H1 (cell line): ENCODE measurements around the gene ESR1. TPM values are rescaled to one million over a fixed set of nuclear protein-coding genes. Genes with fewer than 3 reads are reported as not detected.

Source experiments
- CTCF ChIA-PET: fragments of 300-600 bp; sonication (Branson Sonifier 250); formaldehyde crosslinking; loops from one replicate; lab custom pipeline; 2021; ENCODE audit not compliant: partially characterized antibody; lab: Charles Lee
- POLR2A ChIA-PET: fragments of 300-600 bp; sonication (Branson Sonifier 250); formaldehyde crosslinking; loops from one replicate; lab custom pipeline; 2021; ENCODE audit warnings: inconsistent platforms; ENCODE audit not compliant: partially characterized antibody; lab: Charles Lee
- DNase-seq, 2 experiments: peaks; one replicate each; pipeline versions ENCODE4 v3.0.0 to v3.0.0-alpha.2; 2010 to 2022; ENCODE audit warnings: low spot score in 2 of 2, low read depth in 1 of 2, mixed read lengths in 1 of 2
- FAIRE-seq: peaks from 2 replicates; lab custom pipeline; 2011; peaks lifted over from hg19 to GRCh38; lab: Jason Lieb, UNC
- H2AFZ ChIP-seq: 2 replicates; pipeline ENCODE4 v1.8.1; 2012; ENCODE audit warnings: low read length, inconsistent platforms
- H2AK5ac ChIP-seq: 2 replicates; pipeline ENCODE4 v1.6.1; 2013; ENCODE audit warnings: low read depth, low read length
- H2BK120ac ChIP-seq: replicated peaks from 2 replicates; pipeline ENCODE3; 2013; ENCODE audit warnings: low read depth, low read length, inconsistent platforms
- H2BK12ac ChIP-seq: 2 replicates; pipeline ENCODE4 v1.6.1; 2013; ENCODE audit warnings: low read depth, low read length
- H2BK15ac ChIP-seq: 2 replicates; pipeline ENCODE4 v1.6.1; 2013; ENCODE audit warnings: low read length
- H2BK20ac ChIP-seq: 2 replicates; pipeline ENCODE4 v1.6.1; 2013; ENCODE audit warnings: low read length
- H2BK5ac ChIP-seq: 2 replicates; pipeline ENCODE4 v1.6.1; 2013; ENCODE audit warnings: low read depth, low read length
- H3K14ac ChIP-seq: 2 replicates; pipeline ENCODE4 v1.6.1; 2013; ENCODE audit warnings: inconsistent platforms; ENCODE audit not compliant: insufficient read length
- H3K18ac ChIP-seq: 2 replicates; pipeline ENCODE4 v1.6.1; 2013; ENCODE audit warnings: low read length; ENCODE audit errors: extremely low read depth
- H3K23ac ChIP-seq: 2 replicates; pipeline ENCODE4 v1.6.1; 2013; ENCODE audit warnings: inconsistent platforms; ENCODE audit not compliant: insufficient read length
- H3K23me2 ChIP-seq: 2 replicates; pipeline ENCODE4 v1.6.1; 2013; ENCODE audit warnings: low read depth, low read length
- H3K27ac ChIP-seq: 2 replicates; pipeline ENCODE4 v1.6.1; 2011; ENCODE audit warnings: low read depth, low read length, inconsistent platforms
- H3K27me3 ChIP-seq, 4 experiments: replicated peaks in 1 of 4; 1 replicate in 1 of 4; 2 replicates in 3 of 4; pipeline versions ENCODE4 v1.6.1 to v1.8.1; 2011 to 2013; ENCODE audit warnings: low read length in 3 of 4, mild to moderate bottlenecking in 3 of 4, inconsistent platforms in 2 of 4, mixed read lengths in 2 of 4, moderate library complexity in 1 of 4; ENCODE audit not compliant: control insufficient read depth in 3 of 4, insufficient read depth in 3 of 4; ENCODE audit errors: extremely low read depth in 1 of 4
- H3K36me3 ChIP-seq, 4 experiments: 2 replicates each; pipeline versions ENCODE4 v1.6.1 to v1.8.1; 2011 to 2013; ENCODE audit warnings: mild to moderate bottlenecking in 4 of 4, low read length in 3 of 4, moderate library complexity in 2 of 4, control low read depth in 1 of 4, inconsistent platforms in 1 of 4; ENCODE audit not compliant: insufficient read depth in 4 of 4, control insufficient read depth in 2 of 4
- H3K4ac ChIP-seq: replicated peaks from 2 replicates; pipeline ENCODE3; 2013; ENCODE audit warnings: low read length, low read depth, mixed read lengths, inconsistent platforms; ENCODE audit not compliant: insufficient read length
- H3K4me1 ChIP-seq, 4 experiments: replicated peaks in 1 of 4; 1 replicate in 1 of 4; 2 replicates in 3 of 4; pipeline versions ENCODE4 v1.6.1 to v1.8.1; 2011 to 2013; ENCODE audit warnings: low read length in 3 of 4, inconsistent platforms in 2 of 4, mixed read lengths in 1 of 4; ENCODE audit not compliant: insufficient read depth in 4 of 4, control insufficient read depth in 3 of 4
- H3K4me2 ChIP-seq, 2 experiments: 2 replicates each; pipeline versions ENCODE4 v1.6.1 to v1.8.1; 2011 to 2013; ENCODE audit warnings: low read depth in 2 of 2, low read length in 2 of 2, control low read depth in 1 of 2, inconsistent platforms in 1 of 2, mild to moderate bottlenecking in 1 of 2; ENCODE audit not compliant: insufficient read depth in 1 of 2
- H3K4me3 ChIP-seq, 4 experiments: fragments of 200-600, 300-600 bp in 1 of 4; sonication (generic), shearing (Covaris generic), sonication (Bioruptor Twin) in 1 of 4; 2 replicates each; pipeline versions ENCODE4 v1.5.1 to v1.8.1; 2011 to 2016; ENCODE audit warnings: low read length in 4 of 4, low read depth in 3 of 4, control low read depth in 2 of 4, inconsistent platforms in 2 of 4, mild to moderate bottlenecking in 2 of 4, mixed read lengths in 1 of 4, moderate library complexity in 1 of 4; ENCODE audit not compliant: insufficient read depth in 2 of 4; ENCODE audit errors: extremely low read depth in 1 of 4
- H3K56ac ChIP-seq: replicated peaks from 2 replicates; pipeline ENCODE3; 2013; ENCODE audit warnings: low read depth, mild to moderate bottlenecking, mixed read lengths, low read length, inconsistent platforms; ENCODE audit not compliant: insufficient read length
- H3K79me1 ChIP-seq: 2 replicates; pipeline ENCODE4 v1.6.1; 2013; ENCODE audit warnings: low read depth, low read length, control low read depth
- H3K79me2 ChIP-seq, 2 experiments: 2 replicates each; pipeline versions ENCODE4 v1.6.1 to v1.8.1; 2012 to 2013; ENCODE audit warnings: low read length in 2 of 2, mild to moderate bottlenecking in 2 of 2, inconsistent platforms in 1 of 2; ENCODE audit not compliant: insufficient read depth in 2 of 2, control insufficient read depth in 1 of 2
- H3K9ac ChIP-seq, 4 experiments: replicated peaks in 1 of 4; 1 replicate in 1 of 4; 2 replicates in 3 of 4; pipeline versions ENCODE4 v1.6.1 to v1.8.1; 2011 to 2013; ENCODE audit warnings: low read depth in 3 of 4, low read length in 3 of 4, control low read depth in 2 of 4, mild to moderate bottlenecking in 2 of 4, moderate library complexity in 2 of 4, inconsistent platforms in 1 of 4; ENCODE audit errors: extremely low read depth in 1 of 4
- H3K9me3 ChIP-seq, 2 experiments: 2 replicates each; pipeline versions ENCODE4 v1.6.1 to v1.8.1; 2012 to 2013; ENCODE audit warnings: mild to moderate bottlenecking in 2 of 2, moderate library complexity in 2 of 2, control low read depth in 1 of 2, inconsistent platforms in 1 of 2, low read depth in 1 of 2, low read length in 1 of 2, mixed read lengths in 1 of 2; ENCODE audit not compliant: insufficient read depth in 2 of 2
- H4K20me1 ChIP-seq, 2 experiments: replicated peaks in 1 of 2; 2 replicates each; pipeline versions ENCODE3 to v1.8.1; 2011 to 2013; ENCODE audit warnings: inconsistent platforms in 2 of 2, low read length in 2 of 2, mild to moderate bottlenecking in 1 of 2; ENCODE audit not compliant: insufficient read depth in 2 of 2, control insufficient read depth in 1 of 2
- H4K5ac ChIP-seq: 2 replicates; pipeline ENCODE4 v1.6.1; 2013; ENCODE audit warnings: low read length, low read depth, mixed read lengths, inconsistent platforms; ENCODE audit not compliant: insufficient read length
- H4K8ac ChIP-seq: 2 replicates; pipeline ENCODE4 v1.8.0; 2013; ENCODE audit warnings: mild to moderate bottlenecking, moderate library complexity, low read length, inconsistent platforms; ENCODE audit not compliant: insufficient read depth; ENCODE audit errors: extremely low read depth
- H4K91ac ChIP-seq: replicated peaks from 2 replicates; pipeline ENCODE3; 2013; ENCODE audit warnings: low read length, mixed read lengths, inconsistent platforms; ENCODE audit not compliant: insufficient read length
- ASH2L ChIP-seq: fragments of 200-600, 300-600 bp; sonication (generic); IDR thresholded peaks from one replicate; pipeline ENCODE4 v1.7.1; 2017; ENCODE audit warnings: low read length
- CEBPB ChIP-seq: IDR thresholded peaks from 2 replicates; pipeline ENCODE4 v1.6.1; 2012; ENCODE audit warnings: low read depth, low read length
- CHD1 ChIP-seq: IDR thresholded peaks from 2 replicates; pipeline ENCODE4 v1.6.1; 2012; ENCODE audit warnings: low read depth, low read length, improper control_type of control experiment
- E2F6 ChIP-seq: IDR thresholded peaks from 2 replicates; pipeline ENCODE4 v1.6.1; 2012; ENCODE audit warnings: inconsistent platforms
- EZH2 ChIP-seq: fragments of 200-600 bp; sonication (generic); IDR thresholded peaks from 2 replicates; pipeline ENCODE4 v1.7.1; 2012; ENCODE audit warnings: low read depth, mild to moderate bottlenecking, moderate library complexity, low read length, inconsistent platforms; ENCODE audit not compliant: severe bottlenecking
- HDAC2 ChIP-seq, 2 experiments: fragments of 300-600 bp in 1 of 2; sonication (generic) in 1 of 2; IDR thresholded peaks; 2 replicates each; pipeline ENCODE4 v1.6.1; 2011 to 2012; ENCODE audit warnings: low read depth in 2 of 2, low read length in 2 of 2, mild to moderate bottlenecking in 2 of 2, moderate library complexity in 2 of 2, borderline replicate concordance in 1 of 2, inconsistent platforms in 1 of 2
- JUND ChIP-seq: IDR thresholded peaks from 2 replicates; pipeline ENCODE4 v1.6.1; 2011; ENCODE audit warnings: mild to moderate bottlenecking, improper control_type of control experiment, low read length
- NRF1 ChIP-seq: IDR thresholded peaks from 2 replicates; pipeline ENCODE4 v1.6.1; 2011; ENCODE audit warnings: mild to moderate bottlenecking, low read depth, low read length, improper control_type of control experiment
- RAD21 ChIP-seq, 2 experiments: IDR thresholded peaks in 1 of 2; conservative IDR thresholded peaks in 1 of 2; 2 replicates each; pipeline ENCODE4 v1.6.1; 2011; ENCODE audit warnings: low read depth in 2 of 2, low read length in 2 of 2, improper control_type of control experiment in 1 of 2, inconsistent platforms in 1 of 2, mild to moderate bottlenecking in 1 of 2, moderate library complexity in 1 of 2
- SP4 ChIP-seq: IDR thresholded peaks from 2 replicates; pipeline ENCODE4 v1.6.1; 2012; ENCODE audit warnings: low read length, inconsistent platforms
- WGBS, 2 experiments: shearing (Covaris generic) in 1 of 2; methylation state at CpG; one replicate each; pipeline versions ENCODE4 v1.1.6 to v1.1.7; 2013 to 2015; ENCODE audit warnings: low lambda C conversion rate in 2 of 2, mixed read lengths in 2 of 2, inconsistent platforms in 1 of 2, low coverage in 1 of 2, missing lambda C conversion rate in 1 of 2; ENCODE audit not compliant: insufficient replicate concordance in 2 of 2, insufficient coverage in 1 of 2, insufficient read length in 1 of 2; ENCODE audit errors: extremely low coverage in 1 of 2, missing lambda C conversion rate in 1 of 2; 5-methylcytosine and 5-hydroxymethylcytosine counted together
- polyA plus RNA-seq, 7 experiments: library from polyadenylated mRNA; depleted of rRNA in 3 of 7; stranded (reverse) in 5 of 7; unstranded in 2 of 7; fragments of >200 nt in 5 of 7; fragments of 200-250 nt in 2 of 7; gene quantifications; 1 replicate in 5 of 7; 2 replicates in 1 of 7; 4 replicates in 1 of 7; pipeline versions ENCODE4 v1.2.1 to v1.2.3, GENCODE V29; 2011 to 2013; ENCODE audit warnings: missing spikeins in 2 of 7, mixed read lengths in 2 of 7
- total RNA-seq: library from RNA; stranded (reverse); fragmentation: NEBNext Ultra II Directional; extraction: Animal tissue kit (Norgen Biotek cat#: 25700); gene quantifications from 2 replicates; pipeline ENCODE4 v1.2.1, GENCODE V29; 2021

The ESR1 gene
- total and polyA plus RNA-seq, 2 of the 8 experiments (the other 6 are each of a cell fraction or from before 2014, with no cell fraction given) = 0.03 to 0.17 TPM

GRCh38 chr6:152089992-152090391 lies 282.5 kb downstream of the ESR1 start:
- WGBS, 2 experiments = 91% methylated on average over 7 of the region's 7 CpGs; no CpG with 5 or more reads in 1 of the 2 experiments
- no peak overlapping the region for H3K4ac ChIP-seq
- no peak overlapping the region for H4K5ac ChIP-seq
- no peak overlapping the region for H2AFZ ChIP-seq
- FAIRE-seq (no peak), DNase-seq (no peak)
- no peak overlapping the region for H2BK5ac ChIP-seq
- H3K79me1 ChIP-seq = no peaks in the 10 kb centered on the region
- H4K8ac ChIP-seq = no peak overlapping the region
- no peaks in the 10 kb centered on the region for H3K23me2 ChIP-seq
- CTCF ChIA-PET = no interaction called here
- H3K18ac ChIP-seq = no peak overlapping the region
- H3K23ac ChIP-seq = no peak overlapping the region
- H2AK5ac ChIP-seq = no peak overlapping the region
- no peaks in the 10 kb centered on the region for H4K20me1 ChIP-seq
- no peak overlapping the region for H4K91ac ChIP-seq
- H3K27me3 ChIP-seq = no peaks in the 10 kb centered on the region
- no peak overlapping the region for H2BK12ac ChIP-seq
- H3K9ac ChIP-seq = no peak overlapping the region
- no peak overlapping the region for H3K4me2 ChIP-seq
- H3K4me3 ChIP-seq = no peak overlapping the region
- no peak overlapping the region for H2BK20ac ChIP-seq
- H3K4me1 ChIP-seq = peaks cover 0 to 4% (median 0%) of the 10 kb centered on the region in 4 experiments; a peak in 1 of 7 replicates
- H2BK15ac ChIP-seq = no peak overlapping the region
- POLR2A ChIA-PET = no interaction called here
- no peaks in the 10 kb centered on the region for H3K79me2 ChIP-seq
- no peak overlapping the region for H3K56ac ChIP-seq
- H2BK120ac ChIP-seq = no peak overlapping the region
- H3K9me3 ChIP-seq = no peaks in the 10 kb centered on the region
- no peaks in the 10 kb centered on the region for H3K36me3 ChIP-seq
- H3K27ac ChIP-seq = no peak overlapping the region
- no peak overlapping the region for H3K14ac ChIP-seq
- TF ChIP-seq JUND = no peak
- no peak for TF ChIP-seq CHD1
- TF ChIP-seq HDAC2 (IDR thresholded peaks at IDR 0.05; ENCODE audit: borderline replicate concordance in 1 of 2, low read depth in 2 of 2, low read length in 2 of 2) = no peak
- TF ChIP-seq ASH2L = no peak
- no peak for TF ChIP-seq NRF1
- TF ChIP-seq RAD21 (IDR thresholded peaks at IDR 0.05 in 1 of 2, conservative IDR thresholded peaks at IDR 0.05 in 1 of 2; ENCODE audit: low read depth in 2 of 2, low read length in 2 of 2) = no peak
- TF ChIP-seq E2F6 = no peak
- TF ChIP-seq CEBPB = no peak
- no peak for TF ChIP-seq EZH2
- TF ChIP-seq SP4 = no peak
